ENCODE measurements around the gene ETNK1. TPM values are rescaled to one million over a fixed set of nuclear protein-coding genes. Genes with fewer than 3 reads are reported as not detected.

The ETNK1 gene
- total and polyA plus RNA-seq, 2 donors (not counting 1 experiment from before 2014, with no cell fraction given): 19.0 to 56.1 TPM

DNA sequence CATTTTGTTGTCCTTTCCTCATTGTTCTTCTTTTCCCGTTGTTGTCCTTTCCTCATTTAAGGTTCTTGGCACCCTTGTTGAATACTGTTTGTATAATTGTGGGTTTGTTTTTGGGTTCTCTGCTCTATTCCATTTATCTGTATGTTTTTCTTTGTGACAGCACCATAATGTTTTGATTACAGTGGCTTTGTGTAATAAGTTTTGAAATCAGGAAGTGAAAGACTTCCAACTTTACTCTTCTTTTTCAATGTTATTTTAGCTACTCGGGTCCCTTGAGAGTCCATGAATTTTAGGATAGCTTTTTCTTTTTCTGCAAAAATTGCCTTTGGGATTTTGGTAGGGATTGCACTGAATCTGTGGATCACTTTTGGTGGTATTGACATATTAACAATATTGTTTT lies 28.1 kb downstream of the ETNK1 start:
- peak in 1 of 2 donors; percentile 66 for DNase-seq (ENCODE audit: low read depth in 2 of 2)
- H3K79me2 ChIP-seq (ENCODE audit: control insufficient read depth, insufficient read depth, low read length): no peaks in the 10 kb centered on the region
- H3K36me3 ChIP-seq (ENCODE audit: control insufficient read depth, insufficient read depth, low read length): no peaks in the 10 kb centered on the region
- H2AFZ ChIP-seq (ENCODE audit: low read length): no peak overlapping the region
- no peak overlapping the region for H3K27ac ChIP-seq (ENCODE audit: insufficient read depth, low read length)
- H3K9ac ChIP-seq (ENCODE audit: insufficient read depth, low read length): no peak overlapping the region
- no peak for TF ChIP-seq EZH2 (IDR thresholded peaks at IDR 0.05; ENCODE audit: low read length, missing control alignments)
- H3K27me3 ChIP-seq (ENCODE audit: control insufficient read depth, insufficient read depth, low read length): no peaks in the 10 kb centered on the region
- peaks cover 3% of the 10 kb centered on the region for H3K4me1 ChIP-seq (ENCODE audit: control insufficient read depth, extremely low read depth, insufficient read depth, low read length)
- H3K4me3 ChIP-seq (replicated peaks in 1 of 4; ENCODE audit: control extremely low read depth in 1 of 4, insufficient read depth in 1 of 4, low read depth in 3 of 4, low read length in 4 of 4): no peak overlapping the region
- H3K4me2 ChIP-seq (ENCODE audit: extremely low read depth, insufficient read depth, low read length): no peak overlapping the region
- no peaks in the 10 kb centered on the region for H4K20me1 ChIP-seq (ENCODE audit: control insufficient read depth, extremely low read depth, insufficient read depth, low read length)
- H3K9me3 ChIP-seq (ENCODE audit: control insufficient read depth, insufficient read depth, low read depth, low read length): no peaks in the 10 kb centered on the region

DNA sequence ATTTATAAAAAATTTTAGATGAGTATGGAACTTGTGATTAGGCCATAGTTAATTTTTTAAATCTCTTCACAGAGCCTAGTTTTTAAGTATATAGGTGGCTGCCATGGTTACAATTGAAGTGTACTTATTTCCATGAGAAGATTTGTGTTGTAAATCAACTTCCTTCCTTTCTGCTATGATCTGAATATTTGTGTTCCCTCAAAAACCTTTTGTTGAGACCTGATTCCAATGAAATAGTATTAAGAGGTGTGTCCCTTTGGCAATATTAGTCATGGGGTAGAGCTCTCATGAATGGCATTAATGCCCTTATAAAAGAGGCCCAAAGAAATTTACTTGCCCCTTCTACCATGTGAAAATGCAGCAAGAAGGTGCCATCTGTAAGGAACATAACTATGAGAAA lies 28.8 kb downstream of the ETNK1 start:
- TF ChIP-seq CTCF (conservative IDR thresholded peaks at IDR 0.05 in 1 of 2, IDR thresholded peaks at IDR 0.05 in 1 of 2; ENCODE audit: low read depth in 1 of 2, low read length in 2 of 2) (no peak), EZH2 (IDR thresholded peaks at IDR 0.05; ENCODE audit: low read length, missing control alignments) (no peak)
- Histone ChIP-seq H3K4me2 (ENCODE audit: extremely low read depth, insufficient read depth, low read length) (no peak overlapping the region), H3K79me2 (ENCODE audit: control insufficient read depth, insufficient read depth, low read length) (no peaks in the 10 kb centered on the region), H3K27me3 (ENCODE audit: control insufficient read depth, insufficient read depth, low read length) (no peaks in the 10 kb centered on the region), H3K9ac (ENCODE audit: insufficient read depth, low read length) (no peak overlapping the region), H3K27ac (ENCODE audit: insufficient read depth, low read length) (no peak overlapping the region), H3K36me3 (ENCODE audit: control insufficient read depth, insufficient read depth, low read length) (no peaks in the 10 kb centered on the region), H3K4me3 (replicated peaks in 1 of 4; ENCODE audit: control extremely low read depth in 1 of 4, insufficient read depth in 1 of 4, low read depth in 3 of 4, low read length in 4 of 4) (no peak overlapping the region), H4K20me1 (ENCODE audit: control insufficient read depth, extremely low read depth, insufficient read depth, low read length) (no peaks in the 10 kb centered on the region), H2AFZ (ENCODE audit: low read length) (no peak overlapping the region), H3K9me3 (ENCODE audit: control insufficient read depth, insufficient read depth, low read depth, low read length) (no peaks in the 10 kb centered on the region), H3K4me1 (ENCODE audit: control insufficient read depth, extremely low read depth, insufficient read depth, low read length) (peaks cover 4% of the 10 kb centered on the region)
- DNase-seq (ENCODE audit: low read depth in 2 of 2): no peak

DNA sequence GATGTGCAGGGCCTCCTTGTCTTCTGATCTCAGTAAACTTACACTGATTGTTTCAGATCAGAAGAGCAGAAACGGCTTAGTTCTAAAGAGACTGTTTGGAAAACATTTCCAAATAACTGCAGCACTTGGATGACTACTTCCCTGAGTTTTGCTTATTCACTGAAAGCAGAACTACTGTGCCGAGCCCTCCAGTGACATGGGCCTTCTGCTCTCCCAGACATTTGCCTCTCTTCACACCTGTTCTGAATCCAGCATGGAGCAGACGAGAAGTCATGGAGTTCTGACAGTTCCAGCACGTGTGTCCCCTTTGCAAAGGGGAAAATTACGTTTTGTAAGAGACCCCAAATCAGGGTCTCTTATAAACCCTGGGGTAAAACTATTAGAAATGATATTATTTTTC lies 31.4 kb downstream of the ETNK1 start:
- Histone ChIP-seq H4K20me1 (ENCODE audit: control insufficient read depth, extremely low read depth, insufficient read depth, low read length) (no peaks in the 10 kb centered on the region), H3K9ac (ENCODE audit: insufficient read depth, low read length) (no peak overlapping the region), H3K27ac (ENCODE audit: insufficient read depth, low read length) (no peak overlapping the region), H3K4me2 (ENCODE audit: extremely low read depth, insufficient read depth, low read length) (no peak overlapping the region), H3K27me3 (ENCODE audit: control insufficient read depth, insufficient read depth, low read length) (no peaks in the 10 kb centered on the region), H3K36me3 (ENCODE audit: control insufficient read depth, insufficient read depth, low read length) (no peaks in the 10 kb centered on the region), H3K79me2 (ENCODE audit: control insufficient read depth, insufficient read depth, low read length) (no peaks in the 10 kb centered on the region), H2AFZ (ENCODE audit: low read length) (no peak overlapping the region), H3K4me3 (replicated peaks in 1 of 4; ENCODE audit: control extremely low read depth in 1 of 4, insufficient read depth in 1 of 4, low read depth in 3 of 4, low read length in 4 of 4) (no peak overlapping the region), H3K9me3 (ENCODE audit: control insufficient read depth, insufficient read depth, low read depth, low read length) (no peaks in the 10 kb centered on the region), H3K4me1 (ENCODE audit: control insufficient read depth, extremely low read depth, insufficient read depth, low read length) (peaks cover 4% of the 10 kb centered on the region)
- TF ChIP-seq CTCF (conservative IDR thresholded peaks at IDR 0.05 in 1 of 2, IDR thresholded peaks at IDR 0.05 in 1 of 2; ENCODE audit: low read depth in 1 of 2, low read length in 2 of 2) (no peak), EZH2 (IDR thresholded peaks at IDR 0.05; ENCODE audit: low read length, missing control alignments) (no peak)
- DNase-seq (ENCODE audit: low read depth in 2 of 2): no peak

Measured in fibroblast of lung (primary cell).